RKO (cell line): ENCODE results near the gene PCSK2.

Source experiments
- DNase-seq: peaks from one replicate; pipeline ENCODE4 v3.0.0-alpha.2; 2016; ENCODE audit warnings: low spot score

PCSK2 gene

DNA sequence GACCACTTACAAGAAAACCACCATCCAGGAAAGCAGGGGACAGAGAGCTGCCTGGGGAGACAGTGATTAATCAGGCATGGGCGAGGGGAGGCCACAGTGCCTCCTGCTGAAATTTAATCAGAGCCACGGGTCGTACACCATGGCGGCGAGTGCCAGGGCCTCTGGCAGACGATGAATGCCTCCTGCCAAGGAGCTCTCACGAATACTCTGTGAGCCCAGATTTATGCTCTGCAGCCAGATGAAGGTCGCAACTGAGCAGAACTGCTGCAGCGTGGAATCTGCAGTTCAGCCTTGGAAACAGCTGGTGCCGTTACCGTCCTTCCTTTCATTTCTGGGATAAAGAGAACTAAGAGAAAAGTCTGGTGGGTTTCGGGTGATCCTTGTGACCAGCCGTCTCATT is 218.7 kb downstream of the PCSK2 start:
- DNase-seq: no peak

DNA sequence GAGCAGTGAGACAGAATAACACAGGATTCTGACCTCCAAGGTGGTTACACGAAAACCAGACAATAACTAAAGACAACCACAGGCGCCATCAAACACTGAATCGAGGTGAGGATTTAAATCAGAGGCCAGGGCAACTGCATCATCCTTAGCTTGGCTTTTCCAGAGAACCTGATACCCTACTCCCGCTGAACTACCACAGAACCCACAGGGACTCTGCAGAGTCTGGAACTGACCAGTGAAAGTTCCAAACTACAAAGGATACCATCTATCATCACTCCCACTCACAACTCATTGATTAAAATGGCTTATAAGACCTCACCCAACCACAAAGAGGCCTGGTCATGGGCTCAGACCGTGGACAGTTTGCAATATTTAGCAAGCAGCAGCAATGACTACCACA is 219.3 kb downstream of the PCSK2 start:
- no peak for DNase-seq

DNA sequence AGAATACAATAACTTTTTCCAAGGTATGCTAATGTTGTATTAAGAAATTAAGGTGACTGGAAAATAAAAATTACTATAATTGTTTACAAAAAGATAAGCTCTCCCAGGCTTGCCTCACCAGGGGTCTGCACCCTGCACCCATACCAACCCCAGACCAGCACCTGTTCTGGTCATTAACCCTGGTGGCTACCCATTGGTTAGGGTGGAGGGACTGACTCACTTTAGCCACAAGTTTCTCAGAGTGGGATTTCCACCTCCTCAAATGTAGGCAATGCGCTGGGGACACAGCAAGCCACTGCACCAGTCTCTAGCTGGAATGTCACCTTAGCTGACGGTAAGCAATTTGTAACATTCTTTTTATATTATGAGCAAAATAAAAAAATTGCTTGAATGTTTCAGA is 221.2 kb downstream of the PCSK2 start:
- no peak for DNase-seq

DNA sequence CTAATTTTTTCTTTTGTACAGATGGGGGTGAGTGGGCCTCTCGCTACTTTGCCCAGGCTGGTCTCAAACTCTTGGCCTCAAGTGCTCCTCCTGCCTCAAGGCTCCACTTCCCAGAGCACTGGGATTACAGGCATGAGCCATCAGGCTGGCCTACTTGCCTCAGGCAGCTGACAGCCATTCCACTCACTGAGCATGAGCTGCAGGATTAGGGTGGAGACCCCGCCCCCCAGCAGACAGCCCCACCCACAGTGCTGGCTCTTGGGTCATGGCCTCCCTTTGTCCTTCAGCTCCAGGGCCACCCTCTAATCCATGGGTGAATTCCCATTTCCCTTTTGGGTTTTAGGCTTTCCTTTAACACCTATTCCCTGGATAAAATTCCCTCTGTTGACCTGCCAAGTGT is 222.2 kb downstream of the PCSK2 start:
- no peak for DNase-seq

DNA sequence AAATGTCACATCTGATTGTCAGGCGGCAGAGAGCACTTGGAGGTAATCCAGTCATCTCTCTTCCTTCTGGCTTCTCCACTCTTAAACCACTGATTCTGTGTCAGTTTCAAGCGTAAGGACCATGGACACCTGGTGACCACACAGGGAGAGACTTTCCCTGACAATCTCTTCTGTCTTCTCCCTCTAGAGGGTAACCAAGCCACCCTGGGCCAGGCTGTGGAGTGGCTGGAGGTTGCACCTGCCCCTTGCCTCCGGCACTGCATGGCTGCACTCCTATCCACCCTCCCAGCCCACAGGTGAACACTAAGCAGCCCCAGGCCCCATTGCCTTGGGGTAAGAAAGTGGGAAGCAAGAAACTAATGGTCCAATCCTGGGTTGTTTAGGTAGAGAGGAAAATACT is 225.6 kb downstream of the PCSK2 start:
- DNase-seq: no peak

DNA sequence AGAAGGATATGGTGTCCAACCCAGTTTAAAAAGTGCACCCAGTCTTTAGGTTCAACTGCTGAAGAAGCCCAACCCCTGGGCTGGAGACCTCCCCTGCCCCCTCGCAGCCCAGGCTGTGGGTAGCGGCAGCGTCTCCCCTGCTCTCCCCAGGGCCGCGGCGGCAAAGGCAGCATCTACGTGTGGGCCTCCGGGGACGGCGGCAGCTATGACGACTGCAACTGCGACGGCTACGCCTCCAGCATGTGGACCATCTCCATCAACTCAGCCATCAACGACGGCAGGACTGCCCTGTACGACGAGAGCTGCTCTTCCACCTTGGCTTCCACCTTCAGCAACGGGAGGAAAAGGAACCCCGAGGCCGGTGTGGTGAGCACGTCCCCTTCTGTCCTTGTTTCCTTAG is 226.8 kb downstream of the PCSK2 start:
- no peak for DNase-seq

DNA sequence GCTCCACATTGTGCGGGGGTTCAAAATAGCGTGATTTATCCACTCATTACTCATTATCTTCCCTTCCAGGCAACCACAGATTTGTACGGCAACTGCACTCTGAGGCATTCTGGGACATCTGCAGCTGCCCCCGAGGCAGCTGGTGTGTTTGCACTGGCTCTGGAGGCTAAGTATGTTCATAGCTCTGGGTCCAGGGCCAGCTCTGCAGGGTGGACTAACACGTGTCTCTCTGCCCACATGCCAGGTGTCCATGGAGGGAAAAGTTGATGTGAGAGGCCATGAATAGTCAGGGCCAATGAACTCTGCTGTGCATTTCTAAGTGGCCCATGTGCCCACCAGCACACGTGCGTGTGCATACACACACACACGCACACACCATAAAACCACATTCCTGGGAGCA is 229.4 kb downstream of the PCSK2 start:
- DNase-seq: no peak

DNA sequence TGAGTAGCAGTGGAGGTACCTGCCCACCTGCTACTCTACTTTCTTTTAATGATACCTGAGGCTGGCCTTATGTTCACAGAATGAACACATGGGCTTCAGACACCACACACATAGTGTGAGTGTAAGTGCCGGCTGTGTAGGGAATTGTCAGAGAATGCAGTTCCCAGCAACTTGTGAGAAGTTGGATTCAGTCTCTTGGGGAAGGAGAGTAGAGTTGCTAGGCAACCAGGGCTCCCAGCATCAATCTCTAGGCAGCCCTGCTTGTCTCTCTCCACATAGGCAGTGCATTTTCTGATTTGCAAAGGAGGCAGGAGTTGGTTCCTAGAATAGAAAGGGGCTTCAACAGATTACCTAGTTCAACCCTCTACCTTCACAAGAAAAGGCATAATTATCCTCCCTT is 230.2 kb downstream of the PCSK2 start:
- DNase-seq: no peak

DNA sequence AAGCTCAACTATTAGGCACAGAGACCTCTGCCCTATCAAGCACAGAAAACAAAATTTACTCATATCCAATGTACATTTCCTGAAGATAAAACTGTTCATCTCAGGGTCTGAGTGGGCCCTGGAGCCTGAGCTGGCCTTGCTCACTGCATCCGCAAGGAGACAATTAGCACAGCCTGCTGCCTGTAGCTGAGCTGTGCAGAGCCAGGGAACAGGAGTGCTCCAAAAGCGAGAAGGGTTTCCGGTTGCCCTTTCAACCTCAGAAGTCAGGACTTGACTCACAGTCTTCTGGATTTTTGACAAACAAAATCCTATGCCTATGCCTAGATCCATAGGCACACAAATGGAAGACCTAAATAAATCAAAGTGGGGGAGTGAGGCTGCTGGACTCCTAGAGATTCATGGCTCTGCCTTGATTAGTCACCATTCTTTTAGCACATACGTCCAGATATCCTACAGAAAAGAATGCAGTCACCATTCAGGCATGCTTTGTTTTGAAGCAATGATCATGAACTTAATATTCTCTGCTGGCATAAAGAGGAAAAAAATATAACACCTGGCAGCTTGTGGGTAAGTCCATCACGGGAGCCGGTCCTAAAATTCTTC is 230.8 kb downstream of the PCSK2 start:
- DNase-seq: peak; percentile 14

DNA sequence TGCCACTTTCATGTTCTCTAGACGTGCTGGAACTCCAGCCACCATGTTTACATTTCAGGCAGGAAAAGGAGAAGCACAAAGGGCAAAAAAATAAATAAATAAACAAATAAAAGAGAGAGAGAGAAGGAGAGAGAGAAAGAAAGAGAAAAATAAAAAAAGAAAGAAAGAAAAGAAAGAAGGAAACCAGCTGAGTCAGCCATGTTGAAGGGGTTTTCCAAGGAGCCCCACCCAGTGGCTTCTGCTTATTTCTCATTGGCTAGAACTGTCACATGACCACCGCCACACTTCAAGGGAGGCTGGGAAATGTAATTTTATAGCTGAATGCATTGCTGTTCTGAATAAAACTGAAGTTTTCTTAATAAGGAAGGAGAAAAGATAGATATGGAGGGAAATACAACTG is 233.3 kb downstream of the PCSK2 start:
- no peak for DNase-seq

DNA sequence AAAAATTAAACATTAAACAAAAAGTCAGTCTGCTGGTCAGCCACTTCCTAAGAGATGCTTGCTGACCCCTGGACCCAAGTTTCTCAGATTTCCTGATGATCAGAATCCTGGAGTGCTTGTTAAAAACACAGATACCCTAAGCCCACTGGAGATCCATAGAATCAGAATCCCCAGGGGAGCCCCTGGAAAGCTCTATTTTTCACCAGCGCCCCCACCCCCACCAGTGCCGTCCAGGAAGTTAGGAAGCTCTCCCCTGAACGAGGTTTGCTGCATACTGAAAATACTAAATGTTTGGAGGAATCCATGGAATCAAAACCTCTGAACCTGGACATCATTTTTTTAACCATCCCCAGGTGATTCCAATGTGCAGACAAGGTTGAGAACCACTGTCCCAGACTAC is 235.1 kb downstream of the PCSK2 start:
- no peak for DNase-seq

DNA sequence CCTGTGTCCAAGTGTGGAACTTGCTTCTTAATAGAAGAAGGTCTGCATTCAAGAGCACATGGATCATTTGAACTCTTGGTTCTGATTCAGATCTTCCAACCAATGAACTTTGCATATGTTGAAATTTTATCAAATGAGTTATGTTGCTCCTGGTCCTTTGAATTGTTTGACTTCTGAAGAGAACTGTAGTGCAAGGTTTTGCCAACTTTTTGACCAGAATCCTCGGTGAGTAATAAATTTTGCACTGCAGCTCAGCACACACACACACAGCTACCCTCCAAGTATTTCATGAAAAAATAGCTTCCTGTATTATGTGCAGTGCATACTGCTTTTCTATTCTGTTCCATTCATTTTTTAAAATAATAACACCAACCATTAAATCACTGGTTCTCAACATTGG is 236.9 kb downstream of the PCSK2 start:
- no peak for DNase-seq

DNA sequence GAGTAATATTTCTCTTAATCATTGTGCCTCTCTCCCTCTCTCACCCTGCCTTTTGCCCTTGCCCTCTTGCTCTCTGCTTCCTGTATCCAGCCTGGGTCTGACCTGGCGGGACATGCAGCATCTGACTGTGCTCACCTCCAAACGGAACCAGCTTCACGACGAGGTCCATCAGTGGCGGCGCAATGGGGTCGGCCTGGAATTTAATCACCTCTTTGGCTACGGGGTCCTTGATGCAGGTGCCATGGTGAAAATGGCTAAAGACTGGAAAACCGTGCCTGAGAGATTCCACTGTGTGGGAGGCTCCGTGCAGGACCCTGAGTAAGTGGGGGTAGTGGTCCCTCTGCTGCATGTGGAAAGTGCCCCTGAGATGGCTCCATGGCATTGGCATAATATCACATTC is 238.4 kb downstream of the PCSK2 start:
- DNase-seq: no peak

DNA sequence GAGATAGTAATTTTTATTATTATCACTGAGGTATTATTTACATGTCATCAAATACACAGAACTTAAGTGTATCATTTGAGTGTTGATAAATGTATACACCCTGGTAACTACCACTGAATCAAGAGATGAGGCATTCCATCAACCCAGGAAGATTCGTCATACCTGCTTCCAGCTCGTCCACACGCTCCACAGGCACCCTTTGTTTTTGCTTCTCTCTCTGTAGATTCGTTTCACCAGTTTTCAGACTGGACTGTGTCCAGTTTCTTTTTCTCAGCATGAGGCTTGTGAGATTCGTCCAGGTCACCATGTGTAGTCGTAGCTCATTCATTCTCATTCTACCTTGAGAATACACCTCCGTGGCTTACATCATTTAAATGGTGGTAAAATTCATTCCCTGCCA is 239.8 kb downstream of the PCSK2 start:
- no peak for DNase-seq

DNA sequence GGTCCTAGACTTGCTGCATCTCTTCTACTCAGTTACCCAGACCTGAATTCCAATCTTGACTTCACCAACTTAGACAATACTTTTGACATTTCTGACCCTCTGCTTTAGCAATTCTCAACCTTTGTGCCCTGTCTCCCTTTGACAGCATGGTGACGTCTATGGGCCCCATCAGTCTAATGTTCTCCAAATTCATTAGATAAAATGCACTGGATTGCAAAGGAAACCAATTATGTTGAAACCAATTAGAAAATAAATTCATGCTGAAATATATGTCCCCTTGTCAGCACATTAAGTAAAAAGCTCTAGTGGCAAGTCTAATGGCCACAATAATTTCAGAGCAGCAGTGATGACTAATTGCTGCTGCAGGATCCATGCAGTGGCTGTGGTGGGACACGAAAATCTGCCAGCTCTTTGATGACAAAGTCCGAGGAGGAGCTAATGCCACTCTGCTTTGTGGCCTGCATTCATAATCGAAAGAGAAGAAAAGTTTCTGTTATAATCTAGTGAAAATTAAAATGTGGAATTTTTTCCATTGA is 240.3 kb downstream of the PCSK2 start:
- DNase-seq: no peak

DNA sequence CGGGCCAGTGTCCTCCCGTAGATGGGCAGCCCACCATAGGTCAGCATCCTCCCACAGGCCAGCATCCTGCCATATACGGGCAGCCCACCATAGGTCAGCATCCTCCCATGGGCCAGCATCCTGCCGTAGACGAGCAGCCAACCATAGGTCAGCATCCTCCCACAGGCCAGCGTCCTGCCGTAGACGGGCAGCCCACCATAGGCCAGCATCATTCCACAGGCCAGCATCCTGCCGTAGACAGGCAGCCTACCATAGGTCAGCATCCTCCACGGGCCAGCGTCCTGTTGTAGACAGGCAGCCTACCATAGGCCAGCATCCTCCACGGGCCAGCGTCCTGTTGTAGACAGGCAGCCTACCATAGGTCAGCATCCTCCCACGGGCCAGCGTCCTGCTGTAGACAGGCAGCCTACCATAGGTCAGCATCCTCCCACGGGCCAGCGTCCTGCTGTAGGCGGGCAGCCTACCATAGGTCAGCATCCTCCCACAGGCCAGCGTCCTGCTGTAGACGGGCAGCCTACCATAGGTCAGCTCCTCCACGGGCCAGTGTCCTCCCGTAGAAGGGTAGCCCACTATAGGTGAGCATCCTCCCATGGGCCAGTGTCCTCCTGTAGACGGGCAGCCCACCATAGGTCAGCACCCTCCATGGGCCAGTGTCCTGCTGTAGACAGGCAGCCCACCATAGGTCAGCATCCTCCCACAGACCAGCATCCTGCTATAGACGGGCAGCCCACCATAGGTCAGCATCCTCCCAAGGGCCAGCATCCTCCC is 241.4 kb downstream of the PCSK2 start:
- DNase-seq: no peak

DNA sequence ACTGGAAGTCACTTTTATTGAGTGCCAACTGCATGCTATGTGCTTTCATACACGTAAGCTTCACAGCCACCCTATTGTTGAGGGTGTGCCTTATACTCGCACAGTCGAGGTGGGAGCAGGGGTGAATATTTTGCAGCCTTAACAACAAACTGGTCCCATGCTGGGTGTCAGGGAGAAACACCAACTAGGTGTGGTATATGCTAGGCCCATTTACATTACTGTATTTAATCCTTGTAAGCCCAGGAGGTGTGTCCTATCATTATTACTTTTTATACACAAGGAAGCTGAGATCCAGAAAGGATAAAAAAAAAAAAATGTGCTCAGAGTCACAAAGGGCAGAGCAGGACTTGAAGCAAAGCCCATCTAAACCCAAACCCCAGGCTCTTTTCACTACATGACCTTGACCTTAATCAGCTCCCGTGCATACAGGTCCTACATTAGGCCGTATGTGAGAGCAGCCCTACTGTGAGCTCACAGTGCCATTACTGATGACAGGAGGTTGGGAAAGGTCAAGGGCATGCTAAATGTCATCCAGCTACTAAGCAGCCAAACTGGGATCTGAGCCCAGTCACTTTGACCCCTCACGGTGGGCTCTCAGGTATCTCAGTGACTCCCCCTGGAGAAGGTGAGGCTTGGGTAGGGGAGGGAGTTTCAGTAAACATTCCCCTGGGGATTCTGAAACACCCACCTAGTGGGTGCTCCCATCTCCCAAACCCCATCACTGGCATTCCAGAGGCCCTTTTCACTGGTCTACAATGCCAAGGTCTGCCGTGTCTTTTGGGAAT is 242.6 kb downstream of the PCSK2 start:
- no peak for DNase-seq

DNA sequence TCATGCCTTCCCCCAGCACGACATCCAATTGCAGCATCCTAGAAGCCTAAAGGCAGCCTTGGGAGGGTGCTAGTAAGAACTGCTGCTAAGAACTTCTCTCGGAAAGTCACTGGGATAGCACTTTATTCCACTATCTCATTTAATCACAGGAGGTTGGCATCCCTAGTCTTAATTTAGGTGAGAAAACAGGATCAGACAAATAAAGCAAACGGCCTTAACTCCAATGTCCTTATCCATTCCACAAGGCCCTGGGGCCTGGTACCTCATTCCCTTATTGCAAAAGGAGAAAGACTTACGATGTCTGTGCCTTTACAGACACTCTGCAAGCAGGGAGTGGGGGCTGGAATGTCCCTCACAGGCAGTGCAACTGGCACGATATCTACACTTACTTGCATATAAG is 243.7 kb downstream of the PCSK2 start:
- no peak for DNase-seq

DNA sequence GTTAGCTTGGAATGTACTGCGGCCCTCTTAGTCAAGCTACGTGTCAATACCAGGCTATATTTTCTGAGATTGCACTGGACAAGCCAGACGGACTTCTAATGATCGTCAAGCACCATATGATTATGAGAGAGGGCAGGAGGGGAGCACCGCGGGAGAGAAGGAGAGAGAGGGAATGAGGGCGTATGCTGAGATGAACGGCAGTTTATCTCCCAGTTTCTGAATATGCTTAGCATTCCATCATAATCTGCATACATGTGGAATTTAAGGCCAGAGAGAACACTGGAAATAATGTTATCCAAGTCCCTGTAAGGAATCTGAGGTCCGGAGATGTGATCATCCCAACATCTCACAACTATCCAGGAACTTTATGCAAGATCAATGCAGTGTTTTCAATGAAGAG is 244.1 kb downstream of the PCSK2 start:
- DNase-seq: no peak

DNA sequence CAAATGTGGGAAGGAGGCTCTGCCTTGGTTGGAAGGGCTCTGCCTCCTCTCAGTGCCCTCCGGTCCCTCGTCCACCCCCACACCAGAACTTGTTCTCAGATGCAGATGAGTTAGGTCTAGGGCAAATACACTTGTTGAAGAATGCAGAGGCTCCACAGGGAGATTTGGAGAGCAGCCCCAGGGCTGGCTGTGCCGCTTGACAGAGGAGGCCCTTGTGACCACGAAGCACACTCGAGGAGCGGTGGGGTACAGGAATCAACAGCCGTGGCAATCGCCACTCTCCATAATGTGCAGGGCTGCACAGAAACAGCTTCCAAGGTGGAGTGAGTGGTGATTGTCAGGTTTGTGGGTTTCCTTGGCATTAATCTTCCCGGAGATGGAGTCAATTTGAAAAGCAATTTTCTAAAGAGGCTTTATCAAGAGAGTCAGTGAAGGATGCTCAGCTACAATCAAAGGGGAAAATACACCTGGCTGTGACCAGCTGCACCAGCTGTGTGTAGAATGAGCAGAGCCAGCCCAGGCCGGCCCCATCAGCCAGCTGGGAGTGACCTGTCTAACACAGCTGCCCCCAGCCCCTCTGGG is 244.9 kb downstream of the PCSK2 start:
- no peak for DNase-seq

DNA sequence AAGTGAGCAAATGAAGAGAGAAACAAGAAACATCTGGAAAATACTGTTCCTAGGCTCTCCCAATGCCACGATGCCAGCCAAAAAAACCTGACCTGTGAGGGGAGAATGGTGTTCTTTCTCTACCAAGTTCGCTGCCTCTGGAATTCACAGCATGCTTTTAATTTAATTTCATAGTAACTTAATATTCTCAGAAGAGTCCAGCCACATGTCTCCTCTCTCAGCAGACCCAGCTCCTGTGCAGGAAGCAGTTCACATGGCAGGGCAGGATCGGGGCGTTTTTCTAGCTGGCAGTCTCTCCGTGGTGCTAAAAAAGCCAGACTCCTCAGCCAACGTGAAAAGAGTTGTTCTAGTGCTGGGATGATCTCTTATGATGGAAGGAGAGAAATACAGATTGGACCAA is 246.8 kb downstream of the PCSK2 start:
- no peak for DNase-seq

DNA sequence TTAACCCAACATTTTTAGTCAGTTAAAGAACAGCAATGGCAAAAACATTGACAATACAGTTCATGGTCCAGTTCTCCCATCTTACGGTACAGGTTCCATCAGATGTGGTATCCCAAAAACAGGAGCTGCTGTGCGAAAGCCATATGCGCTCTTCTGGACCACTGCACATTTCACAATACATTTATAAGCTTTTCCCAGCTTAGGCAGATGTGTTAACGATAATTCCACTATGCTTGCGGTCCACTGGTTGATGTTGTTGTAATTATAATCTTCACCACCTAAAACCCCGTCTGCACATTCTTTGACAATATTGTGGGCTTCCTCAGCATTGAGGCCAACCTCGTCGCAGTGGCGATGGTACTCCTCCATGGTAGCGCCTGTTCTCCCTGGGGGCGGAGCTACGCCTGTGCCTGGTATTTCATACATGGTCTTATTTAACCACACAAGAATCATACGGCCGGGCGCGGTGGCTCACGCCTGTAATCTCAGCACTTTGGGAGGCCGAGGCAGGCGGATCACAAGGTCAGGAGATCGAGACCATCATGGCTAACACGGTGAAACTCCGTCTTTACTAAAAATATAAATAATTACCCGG is 252.3 kb downstream of the PCSK2 start:
- DNase-seq: no peak
